Measurements from ENCODE around the gene RAB11A.
"Not testable (repeated sequence)": the region's sequence is repeated elsewhere in the genome, so short reads cannot be mapped to it uniquely, and the experiment has no call there.

Gene RAB11A

GRCh38 chr15:65845826-65846519 is 23.3 kb upstream of the RAB11A start:
- no peak for DNase-seq (ENCODE audit: low spot score)

GRCh38 chr15:65847989-65848388 is 21.3 kb upstream of the RAB11A start:
- no peak for DNase-seq (ENCODE audit: low spot score)

DNA sequence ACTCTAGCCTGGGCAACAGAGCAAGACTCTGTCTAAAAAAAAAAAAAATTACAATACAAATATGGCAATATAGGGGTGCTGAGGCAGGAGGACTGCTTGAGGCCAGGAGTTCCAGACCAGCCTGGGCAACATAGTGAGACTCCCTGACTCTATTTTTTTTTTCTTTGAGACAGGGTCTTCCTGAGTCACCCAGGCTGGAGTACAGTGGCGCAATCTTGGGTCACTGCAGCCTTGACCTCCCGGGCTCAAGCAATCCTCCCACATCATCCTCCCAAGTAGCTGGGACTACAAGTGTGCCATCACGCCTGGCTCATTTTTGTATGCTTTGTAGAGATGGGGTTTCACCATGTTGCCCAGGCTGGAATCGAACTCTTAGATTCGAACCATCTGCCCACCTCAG is 17.3 kb upstream of the RAB11A start:
- no peak for DNase-seq (ENCODE audit: low spot score)

GRCh38 chr15:65856821-65857455 is 12.4 kb upstream of the RAB11A start:
- peak; percentile 70 for DNase-seq (ENCODE audit: low spot score)

- no peak for DNase-seq (ENCODE audit: low spot score)
These were observed 11.4 kb upstream of the RAB11A start for GRCh38 chr15:65857718-65858402.

- DNase-seq (ENCODE audit: low spot score), result peak; percentile 20
These were observed 6.6 kb upstream of the RAB11A start for GRCh38 chr15:65862682-65863081.

DNA sequence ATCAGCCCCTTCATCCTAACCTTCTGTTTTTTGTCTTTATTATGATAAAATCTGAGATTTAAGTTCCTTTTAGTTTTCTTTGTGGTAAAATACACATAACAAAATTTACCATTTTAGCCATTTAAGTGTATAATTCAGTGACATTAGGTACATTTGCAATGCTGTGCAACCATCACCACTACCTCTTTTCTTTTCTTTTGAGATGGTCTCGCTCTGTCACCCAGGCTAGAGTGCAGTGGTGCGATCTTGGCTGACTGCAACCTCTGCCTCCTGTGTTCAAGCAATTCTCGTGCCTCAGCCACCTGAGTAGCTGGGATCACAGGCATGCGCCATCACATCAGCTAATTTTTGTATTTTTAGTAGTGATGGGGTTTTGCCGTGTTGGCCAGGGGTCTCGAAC is 6.2 kb upstream of the RAB11A start:
- no peak for DNase-seq (ENCODE audit: low spot score)

GRCh38 chr15:65867244-65867643 is 2.0 kb upstream of the RAB11A start:
- DNase-seq (ENCODE audit: low spot score), result no peak

- not testable (repeated sequence) for DNase-seq (ENCODE audit: low spot score)
These were observed 1.4 kb upstream of the RAB11A start for GRCh38 chr15:65867933-65868332.

DNA sequence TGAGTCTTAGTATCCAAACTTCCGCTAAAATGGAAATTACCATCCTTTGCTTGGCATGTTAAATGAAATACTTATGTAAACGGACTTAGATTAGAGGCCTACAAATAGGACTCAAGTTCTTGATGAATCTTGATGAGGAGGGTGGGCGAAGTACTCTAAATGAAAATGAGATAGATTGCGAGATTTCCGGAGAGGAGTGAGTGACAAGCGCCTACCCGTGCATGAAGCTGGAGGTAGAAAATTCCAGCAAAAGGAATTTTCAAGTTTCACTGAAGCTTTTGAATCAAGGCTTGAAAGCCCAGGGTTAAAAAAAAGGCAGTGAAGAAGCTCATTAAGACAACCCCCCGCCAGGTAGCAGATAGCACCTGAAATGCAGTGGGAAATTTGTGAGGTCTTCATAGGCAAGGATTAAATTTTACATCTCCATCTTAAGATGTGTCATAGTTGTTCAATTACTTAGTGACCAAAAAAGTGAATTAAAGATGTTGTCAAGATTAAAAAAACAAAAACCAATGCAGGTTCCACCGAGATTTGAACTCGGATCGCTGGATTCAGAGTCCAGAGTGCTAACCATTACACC is 655 bp upstream of the RAB11A start:
- no peak for DNase-seq (ENCODE audit: low spot score)

DNA sequence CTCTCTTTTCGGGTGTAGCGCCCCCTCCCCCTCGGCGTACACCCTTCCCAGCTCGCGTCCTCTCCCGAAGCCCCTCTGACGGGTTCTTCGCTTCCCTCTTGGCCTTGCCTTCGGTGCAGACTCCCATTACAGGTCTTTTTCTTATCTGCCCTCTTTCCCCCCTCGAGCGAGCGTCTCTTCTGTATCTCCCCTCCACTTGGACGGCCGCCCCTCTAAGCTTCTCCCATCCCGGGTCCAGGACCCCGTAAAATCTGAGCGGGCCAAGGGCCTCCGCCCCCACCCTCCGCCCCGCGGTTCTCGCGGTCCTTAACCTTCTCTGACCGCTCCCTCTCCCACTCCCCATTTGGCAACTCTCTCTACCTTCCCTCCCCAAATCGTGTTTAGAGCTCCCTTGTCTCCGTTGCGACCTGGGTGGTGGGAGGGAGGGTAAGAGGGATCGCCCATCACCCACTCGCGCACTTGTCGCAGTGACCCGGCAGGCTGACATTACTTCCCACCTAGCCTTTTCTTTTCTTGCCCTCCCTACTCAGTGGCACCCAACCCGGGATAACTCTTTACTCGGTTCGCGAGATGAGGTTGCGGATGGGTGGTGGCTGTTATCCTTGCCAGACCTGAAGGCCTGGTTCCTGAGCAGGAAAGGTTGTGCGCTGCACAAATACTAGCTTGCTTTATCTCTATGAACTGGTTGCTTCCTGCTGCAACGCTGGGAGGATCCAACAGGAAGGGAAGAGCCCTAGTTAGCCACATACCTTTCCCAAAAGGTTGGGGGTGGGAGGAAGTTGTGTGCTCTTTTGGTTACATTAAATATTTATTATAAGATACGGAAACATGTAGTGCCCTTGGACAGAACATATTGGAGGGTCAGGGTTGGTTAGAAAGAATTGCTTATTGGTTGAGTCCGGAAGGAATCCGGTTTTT is 922 bp downstream of the RAB11A start:
- peak; percentile 65 for DNase-seq (ENCODE audit: low spot score)

DNA sequence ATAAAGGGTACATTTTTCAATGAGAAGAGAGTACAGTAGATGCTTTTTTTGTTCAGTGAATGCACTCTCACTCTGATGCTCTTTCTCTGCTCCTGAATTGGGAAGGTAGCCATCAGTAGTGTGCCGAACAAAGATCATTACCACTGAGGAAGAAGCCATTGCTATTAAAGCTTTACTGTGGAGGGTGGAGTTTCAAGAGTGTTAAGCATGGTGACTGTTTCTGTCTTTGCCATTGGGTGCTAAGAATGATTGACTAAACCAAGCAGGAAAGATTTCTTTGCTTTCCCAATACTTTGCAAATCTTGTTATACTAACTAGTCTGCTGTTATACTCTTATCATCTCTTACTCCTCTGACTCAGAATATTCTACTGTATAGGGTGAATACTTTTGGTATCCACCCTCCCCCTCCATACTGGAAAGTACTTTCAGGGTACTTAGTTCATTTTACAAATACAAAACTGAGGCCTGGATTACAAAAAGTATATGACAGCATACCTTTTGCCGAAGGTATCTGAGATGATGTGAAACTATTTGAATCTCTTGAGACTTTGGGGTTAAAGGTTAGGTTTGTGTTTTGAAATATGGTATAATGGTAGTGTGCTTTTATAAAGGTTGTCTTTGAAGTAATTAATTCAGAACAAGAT is 1.7 kb downstream of the RAB11A start:
- peak; percentile 66 for DNase-seq (ENCODE audit: low spot score)

GRCh38 chr15:65871886-65872285 is 2.6 kb downstream of the RAB11A start:
- not testable (repeated sequence) for DNase-seq (ENCODE audit: low spot score)

DNA sequence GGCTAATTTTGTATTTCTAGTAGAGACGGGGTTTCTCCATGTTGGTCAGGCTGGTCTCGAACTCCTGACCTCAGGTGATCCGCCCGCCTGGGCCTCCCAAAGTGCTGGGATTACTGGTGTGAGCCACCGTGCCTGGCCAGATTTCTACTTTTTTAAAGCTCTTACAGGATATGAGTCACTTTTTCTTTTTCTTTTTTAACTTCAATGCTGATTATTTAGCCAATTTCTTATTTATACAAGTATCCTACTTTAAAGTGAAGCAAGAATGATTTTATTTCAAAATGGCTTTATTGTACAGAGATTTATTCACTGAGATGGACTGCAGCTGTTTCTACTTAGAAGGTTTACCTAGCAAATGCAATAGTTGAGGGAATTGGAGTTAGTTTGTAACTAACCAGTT is 3.3 kb downstream of the RAB11A start:
- DNase-seq (ENCODE audit: low spot score), result not testable (repeated sequence)

GRCh38 chr15:65873256-65873655 is 4.0 kb downstream of the RAB11A start:
- no peak for DNase-seq (ENCODE audit: low spot score)

GRCh38 chr15:65875458-65875857 is 6.2 kb downstream of the RAB11A start:
- no peak for DNase-seq (ENCODE audit: low spot score)

GRCh38 chr15:65877749-65878148 is 8.5 kb downstream of the RAB11A start:
- no peak for DNase-seq (ENCODE audit: low spot score)

GRCh38 chr15:65881766-65882434 is 12.6 kb downstream of the RAB11A start:
- no peak for DNase-seq (ENCODE audit: low spot score)

DNA sequence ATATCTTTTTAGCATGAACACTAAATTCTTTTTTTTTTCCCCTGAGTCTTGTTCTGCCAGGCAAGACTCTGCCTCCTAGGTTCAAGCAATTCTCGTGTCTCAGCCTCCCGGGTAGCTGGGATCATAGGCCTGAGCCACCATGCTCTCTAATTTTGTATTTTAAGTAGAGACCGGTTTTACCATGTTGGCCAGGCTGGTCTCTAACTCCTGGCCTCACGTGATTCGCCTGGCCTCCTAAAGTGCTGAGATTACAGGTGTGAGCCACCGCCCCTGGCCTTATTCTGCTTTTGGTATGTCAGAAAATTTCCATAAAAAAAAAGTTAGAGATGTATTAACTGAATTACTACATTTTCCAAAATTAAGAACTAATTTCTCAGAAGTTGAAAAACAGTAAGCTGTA is 14.3 kb downstream of the RAB11A start:
- DNase-seq (ENCODE audit: low spot score), result no peak

GRCh38 chr15:65884511-65884910 is 15.2 kb downstream of the RAB11A start:
- DNase-seq (ENCODE audit: low spot score), result no peak

Data from LoVo (cell line).